Measurements from ENCODE around the gene LYRM4.
A peak's percentile ranks its signal among the peaks of the same experiment; 100 is the strongest.

LYRM4 gene

GRCh38 chr6:5279891-5280338, 19.2 kb upstream of the LYRM4 start:
- peak; percentile 49 for DNase-seq

GRCh38 chr6:5278565-5279120, 17.9 kb upstream of the LYRM4 start:
- no peak for DNase-seq

- no peak for DNase-seq
Observed at GRCh38 chr6:5278047-5278446, 17.3 kb upstream of the LYRM4 start.

GRCh38 chr6:5277589-5277988, 16.8 kb upstream of the LYRM4 start:
- DNase-seq, result no peak

DNA sequence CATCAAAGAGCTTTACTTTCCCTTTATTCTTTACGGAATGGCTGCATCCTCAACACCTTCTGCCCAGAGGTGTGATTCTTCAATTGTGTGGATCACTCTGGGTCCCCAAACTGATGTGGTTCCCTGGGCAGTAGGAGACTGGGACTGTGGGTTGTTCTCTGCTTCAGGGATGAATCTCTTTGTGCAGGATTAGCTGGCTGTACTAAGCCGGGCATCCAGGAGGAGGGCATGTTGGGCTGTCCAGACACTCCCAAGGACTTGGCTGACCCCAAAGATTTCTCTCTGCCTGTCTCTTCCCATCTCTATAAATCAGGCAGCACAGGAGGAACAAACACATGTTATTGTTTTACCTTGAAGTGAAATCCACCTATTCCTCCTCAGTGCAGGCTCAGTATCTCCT, 15.8 kb upstream of the LYRM4 start:
- DNase-seq, result no peak

DNA sequence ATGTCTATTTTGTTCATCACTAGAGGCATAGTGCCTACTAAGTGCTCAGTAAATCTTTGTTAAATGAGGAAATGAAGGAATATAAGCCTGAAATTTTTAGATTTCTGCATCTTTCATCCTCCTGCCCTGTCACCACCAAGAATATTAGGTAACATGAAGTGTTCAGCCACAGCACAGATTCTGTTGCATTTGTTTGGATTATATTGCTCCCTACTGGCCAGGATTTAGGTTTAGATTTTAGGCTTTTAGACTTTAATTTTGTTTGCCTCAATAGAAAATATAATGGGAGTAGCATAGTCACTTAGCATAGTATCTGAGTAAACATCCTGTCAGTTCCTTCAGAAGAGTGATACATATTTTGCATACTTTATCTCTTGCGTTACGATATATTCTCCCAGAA, 14.7 kb upstream of the LYRM4 start:
- DNase-seq, result peak; percentile 43

GRCh38 chr6:5274231-5274630, 13.5 kb upstream of the LYRM4 start:
- no peak for DNase-seq

DNA sequence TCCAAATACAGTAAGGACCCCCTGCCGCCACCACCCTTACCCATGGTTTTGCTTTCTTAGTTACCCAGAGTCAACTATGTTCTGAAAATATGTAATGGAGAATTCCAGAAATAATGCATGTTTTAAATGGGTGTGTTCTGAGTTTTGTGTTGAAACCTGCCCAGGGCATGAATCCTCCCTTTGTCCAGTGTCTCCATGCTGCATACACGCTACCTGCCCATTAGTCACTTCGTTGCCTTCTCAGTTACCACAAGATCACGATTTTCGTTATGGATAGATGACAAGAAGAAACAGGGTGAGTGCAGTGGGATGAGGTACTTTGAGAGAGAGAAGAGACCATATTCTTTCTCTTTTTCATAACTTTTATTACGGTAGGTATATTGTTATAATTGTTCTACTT, 11.2 kb upstream of the LYRM4 start:
- DNase-seq, result no peak

DNA sequence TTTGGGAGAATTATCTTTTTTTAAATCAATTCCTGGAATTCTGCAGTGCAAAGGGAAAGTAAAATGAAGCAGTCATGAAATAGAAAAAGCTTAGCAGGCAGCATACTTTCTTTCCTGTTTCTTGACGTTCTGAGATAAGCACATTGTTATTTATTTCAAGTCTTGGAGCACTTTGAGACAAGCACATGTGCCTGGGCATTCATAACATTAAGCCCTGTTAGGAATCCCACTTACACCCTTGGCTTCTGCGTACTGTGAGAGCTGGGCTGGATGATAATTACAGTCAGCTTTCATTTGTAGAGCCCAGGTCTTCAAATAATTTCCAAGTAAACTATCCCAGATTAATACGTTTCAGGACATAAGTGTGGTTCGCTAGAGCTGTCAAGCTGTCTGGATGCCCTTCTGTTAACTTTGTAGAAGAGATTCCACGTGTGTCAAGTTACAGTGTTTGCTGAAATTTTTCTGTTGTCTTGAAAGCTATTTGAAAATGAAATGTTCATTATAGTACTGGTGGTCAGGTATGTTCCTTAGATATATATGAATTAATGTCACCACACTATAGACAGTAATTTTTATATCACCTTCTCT, 9.4 kb upstream of the LYRM4 start:
- no peak for DNase-seq

DNA sequence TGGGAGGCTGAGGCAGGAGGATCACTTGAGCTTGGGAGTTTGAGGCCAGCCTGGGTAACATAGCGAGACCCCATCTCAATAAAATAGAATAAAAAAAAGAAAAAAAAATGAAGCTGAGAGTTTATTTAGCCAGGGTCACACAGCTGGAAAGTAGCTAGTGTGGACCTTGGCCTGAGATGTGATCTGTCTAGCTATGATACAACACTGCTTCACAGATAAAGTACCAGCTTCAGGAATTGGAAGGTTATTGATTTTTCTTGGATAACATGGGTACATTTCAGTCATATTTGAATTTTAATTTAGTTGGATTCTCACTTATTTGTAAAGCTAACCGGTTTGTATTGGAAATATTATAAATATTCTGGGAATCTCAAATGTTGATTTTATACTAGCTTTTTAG, 5.7 kb upstream of the LYRM4 start:
- DNase-seq, result no peak

DNA sequence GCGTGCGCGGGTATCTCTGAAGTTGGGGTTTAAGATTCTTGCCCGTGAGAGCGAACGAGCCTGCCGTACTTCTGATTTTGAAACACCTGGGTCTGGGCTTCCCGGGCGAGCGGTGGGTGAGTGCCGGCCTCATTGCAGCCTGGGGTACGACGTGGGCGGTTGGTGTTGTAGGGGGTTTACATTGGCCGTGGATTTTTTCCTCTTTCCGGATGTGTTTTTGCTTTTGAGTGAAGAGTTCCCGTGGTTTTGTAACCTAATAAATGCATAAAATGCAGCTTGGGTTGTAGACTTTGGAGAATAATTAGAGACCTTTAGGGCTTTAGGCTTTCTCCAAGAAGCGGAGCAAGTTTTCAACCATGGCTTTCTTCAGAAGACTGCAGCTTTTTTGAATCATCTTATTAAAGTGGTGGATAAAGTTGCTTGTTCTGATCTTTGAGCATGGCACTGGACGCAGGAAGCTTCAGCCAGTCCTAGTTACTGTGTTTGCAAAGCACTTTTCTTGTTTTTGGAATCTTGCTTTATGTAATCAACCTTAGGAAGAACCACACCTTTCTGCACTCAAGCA, 877 bp upstream of the LYRM4 start:
- DNase-seq, result no peak

- DNase-seq, result peak; percentile 52
Observed at GRCh38 chr6:5260111-5260620, 584 bp downstream of the LYRM4 start.

GRCh38 chr6:5259428-5259827, 1.3 kb downstream of the LYRM4 start:
- DNase-seq, result no peak

- no peak for DNase-seq
Observed at GRCh38 chr6:5257400-5257799, 3.4 kb downstream of the LYRM4 start.

DNA sequence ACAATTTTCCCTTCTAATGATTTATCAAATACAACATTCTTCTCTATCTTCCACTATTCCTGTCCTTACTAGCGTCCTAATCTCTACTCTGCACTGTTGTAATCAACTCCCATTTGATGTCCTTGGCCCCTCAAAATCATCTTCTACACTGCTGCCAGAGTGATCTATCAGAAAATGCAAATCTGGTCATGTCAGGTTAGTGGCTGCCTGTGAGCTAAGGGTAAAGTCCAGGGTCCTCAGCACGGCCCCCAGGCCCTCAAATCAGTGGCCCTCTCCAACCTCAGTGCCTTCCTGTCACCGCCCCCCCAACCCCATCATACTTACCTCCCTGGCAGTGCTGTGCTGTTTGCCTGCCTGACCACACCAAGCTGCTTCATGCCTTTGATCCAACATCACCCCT, 3.8 kb downstream of the LYRM4 start:
- no peak for DNase-seq

DNA sequence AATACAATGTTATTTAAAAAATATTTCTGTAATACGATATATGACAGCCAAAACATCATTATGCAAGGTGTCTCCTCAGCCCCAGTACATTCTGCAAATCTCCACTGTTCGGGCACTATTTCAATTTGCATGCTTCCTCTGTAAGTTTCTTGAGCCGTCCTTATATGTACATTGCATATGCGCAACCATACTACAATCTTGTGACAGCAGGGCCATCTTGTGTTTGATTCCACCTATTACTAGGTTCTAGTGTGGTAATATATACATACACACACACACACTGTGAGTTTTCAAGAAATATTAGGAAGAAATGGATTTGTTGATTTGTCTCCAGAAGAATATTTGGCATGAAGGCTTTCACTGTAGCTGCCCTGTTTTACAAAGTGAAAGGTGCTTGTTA, 9.8 kb downstream of the LYRM4 start:
- no peak for DNase-seq

DNA sequence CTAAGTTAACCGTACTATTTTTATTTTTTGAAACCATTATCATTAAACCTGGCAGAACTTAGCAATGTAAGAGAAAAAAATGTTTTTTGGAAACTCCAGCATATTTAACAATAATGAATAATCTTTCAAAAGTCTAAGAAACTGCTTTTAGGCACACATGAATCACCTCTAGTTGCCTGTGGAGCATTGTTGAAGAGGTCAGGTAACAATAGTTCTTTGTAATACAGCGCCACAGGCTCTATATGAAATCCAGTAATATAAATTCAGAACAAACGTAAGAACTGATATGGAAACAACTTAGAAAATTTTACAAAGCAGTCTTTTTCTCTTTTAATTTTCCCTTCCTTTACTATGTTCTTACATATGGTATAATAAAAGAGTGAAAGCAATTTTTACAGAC, 10.3 kb downstream of the LYRM4 start:
- DNase-seq, result no peak

DNA sequence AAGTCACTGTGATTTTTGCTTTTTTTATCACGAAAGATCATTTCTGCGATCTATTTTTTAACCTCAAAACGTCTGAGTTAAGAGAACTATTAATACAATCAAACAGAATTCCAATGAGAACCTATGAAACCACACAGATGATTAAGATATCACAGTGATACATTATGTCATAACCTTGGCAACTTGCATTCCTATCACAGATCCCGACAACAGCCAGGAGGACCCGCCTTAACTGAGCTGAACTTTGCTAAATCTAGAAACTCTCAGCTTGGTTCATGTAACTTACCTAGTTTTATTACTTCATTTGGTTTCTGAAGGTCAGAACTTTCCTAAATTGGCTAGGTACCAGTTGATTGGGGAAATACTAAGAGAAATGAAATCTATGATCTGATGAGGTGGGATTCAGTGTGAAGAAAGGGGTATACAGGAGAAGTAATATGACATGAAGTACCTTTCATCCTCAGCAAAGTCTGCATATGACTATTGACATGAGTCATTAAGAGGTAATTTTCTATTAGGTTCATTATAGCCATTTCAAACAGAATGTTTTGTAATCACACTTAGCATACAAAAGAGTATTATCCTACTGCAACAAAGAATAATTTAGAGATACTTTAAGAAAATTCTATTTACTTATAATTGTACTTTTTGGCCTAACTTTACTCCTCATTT, 11.2 kb downstream of the LYRM4 start:
- no peak for DNase-seq

- DNase-seq, result no peak
Observed at GRCh38 chr6:5248302-5249098, 12.2 kb downstream of the LYRM4 start.

- no peak for DNase-seq
Observed at GRCh38 chr6:5247201-5247600, 13.5 kb downstream of the LYRM4 start.

GRCh38 chr6:5246141-5247097, 14.3 kb downstream of the LYRM4 start:
- no peak for DNase-seq

GRCh38 chr6:5243069-5243468, 17.7 kb downstream of the LYRM4 start:
- no peak for DNase-seq
